Neutrophil (primary cell): Measurements from ENCODE around the gene MIOS.

Experiments used
- H3K27ac ChIP-seq: fragments of 200-600 bp; sonication (generic); 2 replicates; pipeline ENCODE4 v1.5.1; 2016; ENCODE audit warnings: mild to moderate bottlenecking, moderate library complexity
- H3K27me3 ChIP-seq: fragments of 200-600 bp; sonication (generic); 2 replicates; pipeline ENCODE4 v1.6.0; 2016; ENCODE audit warnings: mild to moderate bottlenecking
- H3K36me3 ChIP-seq: fragments of 200-600 bp; sonication (generic); 2 replicates; pipeline ENCODE4 v1.5.1; 2017
- H3K4me1 ChIP-seq, 2 experiments: fragments of 200-600 bp in 1 of 2; sonication (generic) in 1 of 2; 1 replicate in 1 of 2; 2 replicates in 1 of 2; pipeline versions ENCODE4 v1.5.1 to v1.6.1; 2013 to 2016; ENCODE audit warnings: low read depth in 1 of 2, low read length in 1 of 2, mild to moderate bottlenecking in 1 of 2, moderate library complexity in 1 of 2; ENCODE audit not compliant: control insufficient read depth in 1 of 2, insufficient read depth in 1 of 2
- H3K4me3 ChIP-seq, 2 experiments: fragments of 200-600 bp in 1 of 2; sonication (generic) in 1 of 2; 1 replicate in 1 of 2; 2 replicates in 1 of 2; pipeline ENCODE4 v1.5.1; 2013 to 2016; ENCODE audit warnings: low read depth in 1 of 2, low read length in 1 of 2, mild to moderate bottlenecking in 1 of 2, moderate library complexity in 1 of 2
- H3K9me3 ChIP-seq: fragments of 200-600 bp; sonication (generic); 2 replicates; pipeline ENCODE4 v1.5.1; 2016
- CTCF ChIP-seq: fragments of 200-600 bp; sonication (generic); IDR thresholded peaks from 2 replicates; pipeline ENCODE4 v1.5.1; 2016; ENCODE audit warnings: antibody characterized with exemption

MIOS gene

GRCh38 chr7:7642081-7642480 is 75.4 kb downstream of the MIOS start:
- H3K4me3 ChIP-seq: no peak overlapping the region
- H3K27ac ChIP-seq: no peak overlapping the region
- H3K36me3 ChIP-seq: no peaks in the 10 kb centered on the region
- H3K4me1 ChIP-seq: peaks cover 22 to 23% of the 10 kb centered on the region in 2 experiments
- no peaks in the 10 kb centered on the region for H3K9me3 ChIP-seq
- H3K27me3 ChIP-seq: no peaks in the 10 kb centered on the region
- TF ChIP-seq CTCF: no peak

GRCh38 chr7:7647495-7648036 is 80.9 kb downstream of the MIOS start:
- H3K36me3 ChIP-seq: no peaks in the 10 kb centered on the region
- TF ChIP-seq CTCF: no peak
- H3K9me3 ChIP-seq: no peaks in the 10 kb centered on the region
- H3K4me1 ChIP-seq: peaks cover 0 to 4% of the 10 kb centered on the region in 2 experiments
- no peaks in the 10 kb centered on the region for H3K27me3 ChIP-seq
- no peak overlapping the region for H3K27ac ChIP-seq
- H3K4me3 ChIP-seq: no peak overlapping the region

DNA sequence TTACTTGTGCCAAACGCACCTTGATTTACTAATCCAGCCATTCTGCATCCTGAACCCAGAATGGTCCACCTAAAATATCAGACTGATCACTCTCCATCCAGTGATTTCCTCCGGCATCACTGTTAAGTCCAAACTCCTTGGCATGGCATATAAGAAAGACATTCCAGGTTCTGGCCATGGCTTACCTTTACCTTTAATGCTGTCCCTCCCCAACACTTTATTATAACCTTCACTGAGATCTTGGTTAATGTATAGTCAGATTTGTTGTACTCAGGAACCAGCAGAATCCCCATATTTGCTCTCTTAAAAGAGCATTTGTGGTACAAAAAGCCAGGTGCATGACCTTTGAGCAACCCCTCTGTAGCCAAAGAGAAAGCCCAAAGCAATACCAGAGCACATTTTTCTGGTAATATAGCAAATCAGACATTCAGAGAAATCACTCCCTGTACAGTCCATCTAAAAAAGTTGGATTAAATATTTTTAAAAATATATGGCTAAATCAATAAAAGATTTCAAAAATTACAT is 84.1 kb downstream of the MIOS start:
- Histone ChIP-seq H3K36me3 (no peaks in the 10 kb centered on the region), H3K4me3 (no peak overlapping the region), H3K4me1 (peaks cover 7 to 12% of the 10 kb centered on the region in 2 experiments), H3K27ac (no peak overlapping the region), H3K27me3 (no peaks in the 10 kb centered on the region), H3K9me3 (no peaks in the 10 kb centered on the region)
- no peak for TF ChIP-seq CTCF

- H3K4me1 ChIP-seq: peaks cover 7 to 12% of the 10 kb centered on the region in 2 experiments
- H3K36me3 ChIP-seq: no peaks in the 10 kb centered on the region
- H3K9me3 ChIP-seq: no peaks in the 10 kb centered on the region
- H3K27ac ChIP-seq: no peak overlapping the region
- H3K27me3 ChIP-seq: no peaks in the 10 kb centered on the region
- no peak overlapping the region for H3K4me3 ChIP-seq
- TF ChIP-seq CTCF: no peak
These were observed 84.8 kb downstream of the MIOS start for GRCh38 chr7:7651479-7651878.

DNA sequence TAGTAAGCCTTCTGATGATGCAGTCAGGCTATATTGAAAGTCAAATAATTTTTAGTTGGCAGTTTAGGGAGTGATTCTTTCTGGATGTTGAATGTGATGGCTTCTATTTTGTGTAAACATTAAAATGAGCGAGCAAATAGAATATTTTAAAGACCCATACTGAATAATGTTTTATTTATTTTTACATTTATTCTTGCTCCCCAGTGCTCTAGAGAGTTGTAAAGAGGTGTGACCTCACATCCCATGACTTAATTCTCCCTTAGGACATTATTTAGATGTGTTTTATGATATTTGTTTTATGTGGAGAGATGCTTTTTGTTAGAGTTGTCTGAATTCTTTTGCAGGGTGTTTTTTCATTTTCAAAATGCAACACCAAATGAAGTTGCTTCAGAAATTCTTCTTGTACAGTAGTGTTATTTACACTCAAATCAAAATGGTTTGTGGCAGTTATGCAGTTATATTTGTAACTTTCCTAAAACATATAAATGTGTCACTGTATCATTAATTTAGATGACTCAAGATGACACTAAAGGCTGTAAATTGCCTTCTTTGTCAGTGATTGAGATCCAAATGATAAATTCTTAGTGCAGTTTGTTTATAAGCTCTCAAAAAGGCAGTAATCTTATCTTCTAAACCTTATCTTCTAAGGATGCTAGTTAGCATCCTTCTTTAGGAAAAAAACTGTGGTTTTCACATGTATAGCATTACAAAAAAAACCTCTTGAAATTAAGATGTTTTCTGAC is 86.3 kb downstream of the MIOS start:
- H3K4me1 ChIP-seq: peaks cover 7 to 12% of the 10 kb centered on the region in 2 experiments
- H3K27ac ChIP-seq: no peak overlapping the region
- H3K9me3 ChIP-seq: no peaks in the 10 kb centered on the region
- no peak overlapping the region for H3K4me3 ChIP-seq
- no peaks in the 10 kb centered on the region for H3K36me3 ChIP-seq
- no peak for TF ChIP-seq CTCF
- H3K27me3 ChIP-seq: no peaks in the 10 kb centered on the region
